ENCODE results near the gene CHAF1B. TPM values are rescaled to one million over a fixed set of nuclear protein-coding genes. Genes with fewer than 3 reads are reported as not detected.

CHAF1B gene
- total and polyA plus RNA-seq, 9 of the 15 experiments (the other 6 are each of a cell fraction or from before 2014, with no cell fraction given): 7.5 to 36.8 (median 21.0) TPM

- H3K27me3 ChIP-seq (ENCODE audit: control insufficient read depth in 2 of 2, insufficient read depth in 2 of 2, low read length in 2 of 2): no peaks in the 10 kb centered on the region
- DNase-seq (ENCODE audit: extremely low read depth in 1 of 4, low spot score in 3 of 4): no peak
- peaks cover 52% of the 10 kb centered on the region for H3K36me3 ChIP-seq (ENCODE audit: control insufficient read depth, insufficient read depth, low read length)
- no peak overlapping the region for H3K4me3 ChIP-seq
- no peaks in the 10 kb centered on the region for H4K20me1 ChIP-seq (replicated peaks; ENCODE audit: control insufficient read depth, insufficient read depth, low read length)
- H3K9me1 ChIP-seq (ENCODE audit: control insufficient read depth, insufficient read depth, low read length): no peaks in the 10 kb centered on the region
- H3K9me3 ChIP-seq (replicated peaks; ENCODE audit: control insufficient read depth, insufficient read depth, low read depth, low read length): no peaks in the 10 kb centered on the region
- TF ChIP-seq STAT5B (CRISPR knock-in tag; IDR thresholded peaks at IDR 0.05) (no peak), POLR3G (IDR thresholded peaks at IDR 0.05; ENCODE audit: extremely low read depth, insufficient read length, insufficient replicate concordance) (no peak), SREBF1 (IDR thresholded peaks at IDR 0.05; ENCODE audit: borderline replicate concordance, low read depth, low read length) (no peak), EZH2 (IDR thresholded peaks at IDR 0.05; ENCODE audit: borderline replicate concordance, low read depth, low read length) (no peak), SFPQ (IDR thresholded peaks at IDR 0.05; ENCODE audit: low read depth, low read length) (no peak), HDAC2 (IDR thresholded peaks at IDR 0.05) (no peak), CC2D1A (IDR thresholded peaks at IDR 0.05) (no peak), ZBTB2 (IDR thresholded peaks at IDR 0.05) (no peak), TCF7L2 (IDR thresholded peaks at IDR 0.05; ENCODE audit: low read depth, low read length) (no peak), ARNT (IDR thresholded peaks at IDR 0.05) (no peak), ZZZ3 (IDR thresholded peaks at IDR 0.05) (no peak), NFE2 (IDR thresholded peaks at IDR 0.05; ENCODE audit: low read depth) (no peak), RERE (CRISPR knock-in tag; IDR thresholded peaks at IDR 0.05; ENCODE audit: borderline replicate concordance) (no peak)
- intact Hi-C loops (cut with micrococcal nuclease) (no loop called here), in situ Hi-C loops (cut with MboI) (no loop called here)
- H3K4me1 ChIP-seq (replicated peaks in 1 of 2; ENCODE audit: control insufficient read depth in 2 of 2, insufficient read depth in 2 of 2, low read length in 2 of 2): no peaks in the 10 kb centered on the region
- no peak for ATAC-seq
- peak; percentile 26 for FAIRE-seq
- H3K79me2 ChIP-seq (ENCODE audit: control insufficient read depth, insufficient read depth, low read length): no peaks in the 10 kb centered on the region
- BruUV-seq (replicated peaks): no TSS peak
- ChIA-PET CTCF (ENCODE audit: low intra/inter-chr PET ratio) (no interaction called here), POLR2A (interaction anchor here (0.7 to 1.0 kb wide), 2 partner anchors 11 to 90 kb away, joined by 3 read pairs; no protein-coding TSS in a partner anchor)
- H2AFZ ChIP-seq (ENCODE audit: low read depth, low read length): no peak overlapping the region
- WGBS (ENCODE audit: insufficient coverage, low coverage, missing lambda C conversion rate): 91% methylated on average over 7 of the region's 7 CpGs
- no peak overlapping the region for H3K4me2 ChIP-seq (ENCODE audit: insufficient read depth, low read length)
- no peak overlapping the region for H3K9ac ChIP-seq (ENCODE audit: insufficient read depth in 1 of 2, low read depth in 2 of 2, low read length in 2 of 2)
- H3K27ac ChIP-seq (ENCODE audit: extremely low read depth, low read depth, low read length): no peak overlapping the region
Measured at GRCh38 chr21:36377391-36377842, 7.8 kb upstream of the CHAF1B start.
